Neural crest cell (in vitro differentiated cells): Measurements from ENCODE around the gene GABARAPL1. TPM values are rescaled to one million over a fixed set of nuclear protein-coding genes. Genes with fewer than 3 reads are reported as not detected.
A peak's percentile ranks its signal among the peaks of the same experiment; 100 is the strongest.

Experiments used
- DNase-seq: peaks from one replicate; pipeline ENCODE4 v3.0.0; 2021; ENCODE audit warnings: low read depth, mixed read lengths, low spot score
- H3K27ac Mint-ChIP-seq: one replicate; pipeline ENCODE4 v1.8.0; 2021; ENCODE audit warnings: mild to moderate bottlenecking, mixed read lengths; ENCODE audit not compliant: unreplicated experiment
- H3K27me3 Mint-ChIP-seq: 2 replicates; pipeline ENCODE4 v1.8.0; 2021; ENCODE audit warnings: low read depth, mild to moderate bottlenecking, mixed read lengths
- H3K36me3 Mint-ChIP-seq: 2 replicates; pipeline ENCODE4 v1.8.0; 2021; ENCODE audit warnings: low read depth, mild to moderate bottlenecking, mixed read lengths
- H3K4me1 Mint-ChIP-seq: 2 replicates; pipeline ENCODE4 v1.8.0; 2021; ENCODE audit warnings: mixed read lengths
- H3K4me3 Mint-ChIP-seq: one replicate; pipeline ENCODE4 v1.8.0; 2021; ENCODE audit warnings: mild to moderate bottlenecking, mixed read lengths
- H3K9me3 Mint-ChIP-seq: 2 replicates; pipeline ENCODE4 v1.8.0; 2021; ENCODE audit warnings: mixed read lengths
- total RNA-seq: library from RNA; stranded (reverse); gene quantifications from 2 replicates; pipeline ENCODE4 v1.2.1, GENCODE V29; 2021
- TF ChIP-seq, protein P1 (sequence below): fragments of 200-600 bp; sonication (generic); conservative IDR thresholded peaks from 2 replicates; pipeline ENCODE4 v1.5.0; 2021; ENCODE audit warnings: antibody characterized with exemption, mild to moderate bottlenecking

Gene GABARAPL1
- total RNA-seq, 1 donor from 2014 or later = 16.0 TPM

DNA sequence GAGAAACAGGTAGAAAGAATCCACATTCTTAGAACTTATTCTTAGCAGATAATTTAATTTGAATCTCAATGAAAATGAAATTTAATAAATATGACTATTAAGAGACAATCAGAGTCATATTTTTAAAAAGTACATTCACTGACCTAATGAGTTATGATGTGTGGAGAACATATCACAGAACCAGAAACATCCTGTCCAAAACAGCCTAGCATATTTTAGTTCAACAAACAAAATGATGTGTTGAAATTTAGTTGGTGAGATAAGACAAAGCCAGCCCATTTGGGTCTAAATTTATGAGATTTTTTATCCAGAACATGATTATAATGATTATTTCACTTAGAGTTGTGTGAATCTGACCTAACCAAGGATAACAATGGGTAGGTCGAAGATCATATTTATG lies 25.8 kb downstream of the GABARAPL1 start:
- Mint-ChIP-seq H3K4me1 (no peaks in the 10 kb centered on the region), H3K4me3 (no peak overlapping the region), H3K27ac (no peak overlapping the region), H3K27me3 (no peaks in the 10 kb centered on the region), H3K36me3 (peaks cover 9% of the 10 kb centered on the region), H3K9me3 (peaks cover 10% of the 10 kb centered on the region)
- DNase-seq = no peak
- TF ChIP-seq, protein P1, sequence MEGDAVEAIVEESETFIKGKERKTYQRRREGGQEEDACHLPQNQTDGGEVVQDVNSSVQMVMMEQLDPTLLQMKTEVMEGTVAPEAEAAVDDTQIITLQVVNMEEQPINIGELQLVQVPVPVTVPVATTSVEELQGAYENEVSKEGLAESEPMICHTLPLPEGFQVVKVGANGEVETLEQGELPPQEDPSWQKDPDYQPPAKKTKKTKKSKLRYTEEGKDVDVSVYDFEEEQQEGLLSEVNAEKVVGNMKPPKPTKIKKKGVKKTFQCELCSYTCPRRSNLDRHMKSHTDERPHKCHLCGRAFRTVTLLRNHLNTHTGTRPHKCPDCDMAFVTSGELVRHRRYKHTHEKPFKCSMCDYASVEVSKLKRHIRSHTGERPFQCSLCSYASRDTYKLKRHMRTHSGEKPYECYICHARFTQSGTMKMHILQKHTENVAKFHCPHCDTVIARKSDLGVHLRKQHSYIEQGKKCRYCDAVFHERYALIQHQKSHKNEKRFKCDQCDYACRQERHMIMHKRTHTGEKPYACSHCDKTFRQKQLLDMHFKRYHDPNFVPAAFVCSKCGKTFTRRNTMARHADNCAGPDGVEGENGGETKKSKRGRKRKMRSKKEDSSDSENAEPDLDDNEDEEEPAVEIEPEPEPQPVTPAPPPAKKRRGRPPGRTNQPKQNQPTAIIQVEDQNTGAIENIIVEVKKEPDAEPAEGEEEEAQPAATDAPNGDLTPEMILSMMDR = no peak

DNA sequence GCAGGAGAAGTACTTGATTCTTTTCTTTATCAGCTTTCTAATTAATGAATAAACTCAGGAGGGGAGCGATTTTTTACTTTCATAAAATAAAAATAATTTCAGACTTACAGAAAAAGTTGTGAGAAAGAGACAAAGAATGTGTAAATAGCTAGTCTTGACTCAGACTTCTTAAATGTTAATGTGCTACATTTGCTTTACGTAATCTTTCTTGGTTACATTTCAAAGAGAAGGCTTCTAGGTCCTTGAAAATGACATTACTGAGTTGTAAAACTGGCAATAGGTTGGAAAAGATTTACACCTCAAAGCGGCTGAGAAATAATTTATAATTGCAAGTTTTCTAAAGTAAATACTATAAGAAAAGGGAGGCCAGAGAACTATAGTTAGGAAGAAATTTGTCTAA lies 28.6 kb downstream of the GABARAPL1 start:
- Mint-ChIP-seq H3K9me3 (no peaks in the 10 kb centered on the region), H3K27ac (no peak overlapping the region), H3K4me1 (no peaks in the 10 kb centered on the region), H3K36me3 (no peaks in the 10 kb centered on the region), H3K4me3 (no peak overlapping the region), H3K27me3 (no peaks in the 10 kb centered on the region)
- no peak for DNase-seq
- TF ChIP-seq, protein P1 = no peak

DNA sequence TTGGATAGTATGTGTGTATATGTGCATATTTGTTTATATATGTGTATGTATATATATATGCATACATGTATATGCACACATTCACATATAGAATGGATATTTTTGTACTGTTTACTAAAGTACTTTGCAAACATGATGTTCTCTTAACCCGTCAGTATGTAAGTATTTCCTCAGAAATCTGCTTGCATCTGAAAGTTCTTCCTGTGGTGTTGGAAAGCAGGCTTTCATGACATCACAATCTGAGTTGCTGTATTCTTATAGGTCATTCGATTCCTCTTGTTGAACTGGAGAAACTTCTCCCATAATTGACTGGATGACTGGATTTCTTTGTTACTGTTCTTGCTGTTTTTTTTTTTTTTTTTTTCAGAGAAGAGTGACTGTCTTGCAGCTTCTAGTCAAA lies 29.1 kb downstream of the GABARAPL1 start:
- Mint-ChIP-seq H3K4me3 (no peak overlapping the region), H3K4me1 (no peaks in the 10 kb centered on the region), H3K9me3 (no peaks in the 10 kb centered on the region), H3K27me3 (no peaks in the 10 kb centered on the region), H3K27ac (peak overlapping the region; percentile 64), H3K36me3 (no peaks in the 10 kb centered on the region)
- DNase-seq = no peak
- TF ChIP-seq, protein P1 = no peak

DNA sequence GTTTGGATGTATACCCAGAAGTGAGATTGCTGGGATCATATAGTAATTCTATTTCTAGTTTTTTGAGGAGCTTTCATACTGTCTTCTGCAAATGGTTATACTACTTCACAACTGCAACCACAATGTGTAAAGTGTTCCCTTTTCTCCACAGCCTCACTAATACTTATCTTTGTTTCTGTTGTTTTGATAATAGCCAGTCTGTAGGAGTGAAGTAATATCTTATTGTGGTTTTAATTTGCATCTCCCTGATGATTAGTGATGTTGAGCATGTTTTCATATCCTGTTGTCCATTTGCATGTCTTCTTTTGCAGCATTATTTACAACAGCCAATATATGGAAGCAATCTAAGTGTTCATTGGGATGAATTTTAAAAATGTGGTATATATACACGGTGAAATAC lies 29.9 kb downstream of the GABARAPL1 start:
- Mint-ChIP-seq H3K4me3 (no peak overlapping the region), H3K36me3 (no peaks in the 10 kb centered on the region), H3K27ac (no peak overlapping the region), H3K9me3 (no peaks in the 10 kb centered on the region), H3K27me3 (no peaks in the 10 kb centered on the region), H3K4me1 (no peaks in the 10 kb centered on the region)
- TF ChIP-seq, protein P1 = no peak
- DNase-seq = no peak

DNA sequence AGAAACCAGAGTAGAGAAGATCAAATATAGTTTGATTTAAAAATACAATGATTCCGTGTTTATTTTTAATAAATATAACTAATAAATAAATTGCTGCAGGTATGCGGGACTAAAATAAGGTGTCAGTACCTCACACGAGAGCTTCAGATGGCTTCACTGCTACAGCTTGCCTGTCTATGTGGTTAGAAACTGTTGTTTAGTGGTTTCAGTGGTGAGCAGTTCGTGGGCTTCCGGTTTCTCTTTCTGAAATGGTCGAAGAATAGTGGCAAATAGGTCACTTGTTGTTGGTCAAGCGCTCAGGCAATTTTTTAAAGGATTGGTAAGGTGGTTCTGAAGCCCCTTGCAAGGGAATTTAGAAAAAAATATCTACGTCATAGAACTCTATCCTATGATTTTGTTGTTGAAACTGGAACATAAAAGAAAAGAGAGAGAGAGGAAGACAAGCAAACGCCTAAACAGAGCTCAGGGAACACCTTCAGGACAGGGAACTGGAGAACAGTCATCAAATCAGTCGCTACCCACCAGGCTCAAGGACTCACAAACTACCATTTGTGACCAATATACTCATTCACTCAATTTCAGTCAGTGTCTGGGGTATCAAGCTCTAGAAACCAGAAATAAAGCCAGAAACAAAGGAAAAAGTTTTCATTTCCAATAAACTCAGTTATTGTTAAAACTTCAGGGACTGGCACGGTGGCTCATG lies 31.3 kb downstream of the GABARAPL1 start:
- Mint-ChIP-seq H3K27me3 (no peaks in the 10 kb centered on the region), H3K36me3 (no peaks in the 10 kb centered on the region), H3K4me3 (no peak overlapping the region), H3K9me3 (no peaks in the 10 kb centered on the region), H3K27ac (no peak overlapping the region), H3K4me1 (no peaks in the 10 kb centered on the region)
- TF ChIP-seq, protein P1 = no peak
- no peak for DNase-seq
